Measurements from ENCODE around the gene SPECC1L.
A peak's percentile ranks its signal among the peaks of the same experiment; 100 is the strongest.

Gene SPECC1L

GRCh38 chr22:24442352-24442744, 171.7 kb downstream of the SPECC1L start:
- no peak for DNase-seq (ENCODE audit: low spot score)

- DNase-seq (ENCODE audit: low spot score): no peak
Measured at GRCh38 chr22:24443668-24444067, 173.0 kb downstream of the SPECC1L start.

- no peak for DNase-seq (ENCODE audit: low spot score)
Measured at GRCh38 chr22:24444251-24444650, 173.6 kb downstream of the SPECC1L start.

- DNase-seq (ENCODE audit: low spot score): peak; percentile 36
Measured at GRCh38 chr22:24444729-24445466, 174.3 kb downstream of the SPECC1L start.

GRCh38 chr22:24445481-24446259, 175.0 kb downstream of the SPECC1L start:
- DNase-seq (ENCODE audit: low spot score): peak; percentile 21

GRCh38 chr22:24446260-24446611, 175.6 kb downstream of the SPECC1L start:
- DNase-seq (ENCODE audit: low spot score): no peak

- no peak for DNase-seq (ENCODE audit: low spot score)
Measured at GRCh38 chr22:24450610-24451009, 180.0 kb downstream of the SPECC1L start.

GRCh38 chr22:24451162-24451561, 180.5 kb downstream of the SPECC1L start:
- DNase-seq (ENCODE audit: low spot score): no peak

GRCh38 chr22:24453853-24454252, 183.2 kb downstream of the SPECC1L start:
- no peak for DNase-seq (ENCODE audit: low spot score)

- no peak for DNase-seq (ENCODE audit: low spot score)
Measured at GRCh38 chr22:24455039-24455438, 184.4 kb downstream of the SPECC1L start.

- no peak for DNase-seq (ENCODE audit: low spot score)
Measured at GRCh38 chr22:24455751-24456426, 185.3 kb downstream of the SPECC1L start.

- DNase-seq (ENCODE audit: low spot score): no peak
Measured at GRCh38 chr22:24457894-24458420, 187.3 kb downstream of the SPECC1L start.

- no peak for DNase-seq (ENCODE audit: low spot score)
Measured at GRCh38 chr22:24459911-24460310, 189.3 kb downstream of the SPECC1L start.

- DNase-seq (ENCODE audit: low spot score): no peak
Measured at GRCh38 chr22:24460418-24461089, 189.9 kb downstream of the SPECC1L start.

- no peak for DNase-seq (ENCODE audit: low spot score)
Measured at GRCh38 chr22:24463071-24463760, 192.6 kb downstream of the SPECC1L start.

- DNase-seq (ENCODE audit: low spot score): no peak
Measured at GRCh38 chr22:24465566-24465965, 194.9 kb downstream of the SPECC1L start.

- DNase-seq (ENCODE audit: low spot score): no peak
Measured at GRCh38 chr22:24465975-24466374, 195.3 kb downstream of the SPECC1L start.

- peak; percentile 46 for DNase-seq (ENCODE audit: low spot score)
Measured at GRCh38 chr22:24466716-24467328, 196.2 kb downstream of the SPECC1L start.

- DNase-seq (ENCODE audit: low spot score): no peak
Measured at GRCh38 chr22:24467340-24467739, 196.7 kb downstream of the SPECC1L start.

All from hepatic stellate cell (primary cell).